Neural progenitor cell (in vitro differentiated cells): ENCODE measurements around the gene CD2AP. TPM values are rescaled to one million over a fixed set of nuclear protein-coding genes. Genes with fewer than 3 reads are reported as not detected.

Experiments
- DNase-seq: peaks from one replicate; pipeline ENCODE4 v3.0.0-alpha.2; 2016; ENCODE audit warnings: low spot score
- H2AFZ ChIP-seq: fragments of 200-600 bp; sonication (generic); replicated peaks from 2 replicates; pipeline ENCODE4 v1.6.1; 2016; ENCODE audit warnings: antibody characterized with exemption
- H3F3A ChIP-seq: fragments of 200-600 bp; sonication (generic); 2 replicates; pipeline ENCODE4 v1.6.1; 2016; ENCODE audit warnings: antibody characterized with exemption, low read depth
- H3K27ac ChIP-seq: fragments of 200-600 bp; sonication (generic); 2 replicates; pipeline ENCODE4 v1.5.1; 2016; ENCODE audit warnings: mild to moderate bottlenecking
- H3K27me3 ChIP-seq: fragments of 200-600 bp; sonication (generic); 2 replicates; pipeline ENCODE4 v1.6.1; 2016; ENCODE audit warnings: mild to moderate bottlenecking, moderate library complexity
- H3K36me3 ChIP-seq: fragments of 200-600 bp; sonication (generic); 2 replicates; pipeline ENCODE4 v1.5.1; 2016
- H3K4me1 ChIP-seq: fragments of 200-600 bp; sonication (generic); 2 replicates; pipeline ENCODE4 v1.6.1; 2016; ENCODE audit warnings: mixed run types
- H3K4me2 ChIP-seq: fragments of 200-600 bp; sonication (generic); 2 replicates; pipeline ENCODE4 v1.6.1; 2016
- H3K4me3 ChIP-seq: fragments of 200-600 bp; sonication (generic); 2 replicates; pipeline ENCODE4 v1.5.1; 2016
- H3K79me2 ChIP-seq: fragments of 200-600 bp; sonication (generic); 2 replicates; pipeline ENCODE4 v1.6.1; 2016; ENCODE audit warnings: low read depth
- H3K9ac ChIP-seq: fragments of 200-600 bp; sonication (generic); 2 replicates; pipeline ENCODE4 v1.6.1; 2016
- H3K9me3 ChIP-seq: fragments of 200-600 bp; sonication (generic); 2 replicates; pipeline ENCODE4 v1.5.1; 2016; ENCODE audit warnings: low read depth
- H4K20me1 ChIP-seq: fragments of 200-600 bp; sonication (generic); 2 replicates; pipeline ENCODE4 v1.6.1; 2016; ENCODE audit warnings: low read depth
- H3K27ac Mint-ChIP-seq: 3 replicates; pipeline ENCODE4 v1.8.0; 2021; ENCODE audit warnings: mixed read lengths
- H3K27me3 Mint-ChIP-seq: 2 replicates; pipeline ENCODE4 v1.8.0; 2022; ENCODE audit warnings: low read depth, mild to moderate bottlenecking, inconsistent platforms, moderate library complexity, mixed read lengths; ENCODE audit not compliant: insufficient read depth
- H3K36me3 Mint-ChIP-seq: 3 replicates; pipeline ENCODE4 v1.8.0; 2021; ENCODE audit warnings: mixed read lengths
- H3K4me1 Mint-ChIP-seq: 3 replicates; pipeline ENCODE4 v1.8.0; 2021; ENCODE audit warnings: mixed read lengths
- H3K4me3 Mint-ChIP-seq: 3 replicates; pipeline ENCODE4 v1.8.0; 2021; ENCODE audit warnings: mild to moderate bottlenecking, moderate library complexity, mixed read lengths
- H3K9me3 Mint-ChIP-seq: 3 replicates; pipeline ENCODE4 v1.8.0; 2020; ENCODE audit warnings: mixed read lengths
- EZH2 ChIP-seq: fragments of 200-600 bp; sonication (generic); IDR thresholded peaks from 2 replicates; pipeline ENCODE4 v1.6.1; 2017; ENCODE audit warnings: antibody characterized with exemption, mild to moderate bottlenecking, moderate library complexity
- EZH2phosphoT487 ChIP-seq: fragments of 200-600 bp; sonication (generic); IDR thresholded peaks from 2 replicates; pipeline ENCODE4 v1.6.1; 2017; ENCODE audit warnings: antibody characterized with exemption
- total RNA-seq: library from RNA; depleted of rRNA; stranded (reverse); fragments of >200 nt; gene quantifications from 2 replicates; pipeline ENCODE4 v1.2.3, GENCODE V29; 2015; ENCODE audit warnings: low replicate concordance
- TF ChIP-seq, protein P1 (sequence below): fragments of 200-600 bp; sonication (generic); IDR thresholded peaks from 2 replicates; pipeline ENCODE4 v1.5.1; 2017; ENCODE audit warnings: antibody characterized with exemption, mild to moderate bottlenecking

Gene CD2AP
- total RNA-seq, 1 donor from 2014 or later: 55.3 TPM

DNA sequence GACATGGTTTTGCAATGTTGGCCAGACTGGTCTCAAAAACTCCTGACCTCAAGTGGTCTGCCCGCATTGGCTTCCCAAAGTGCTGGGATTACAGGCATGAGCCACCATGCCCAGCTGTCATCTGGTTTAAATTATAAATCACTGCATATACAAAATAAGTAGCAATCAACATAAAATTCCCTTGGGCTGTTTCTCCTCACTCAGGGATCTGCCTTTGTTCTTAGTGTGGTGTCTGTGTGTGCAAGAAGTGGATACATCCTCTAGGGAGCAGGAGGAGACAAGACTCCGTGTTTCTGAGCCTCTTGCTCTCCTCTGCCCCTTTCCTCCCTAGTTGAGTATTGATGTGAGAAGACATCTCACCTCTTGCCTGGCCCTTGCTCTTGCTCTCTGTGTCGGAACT is 155.6 kb downstream of the CD2AP start:
- no peaks in the 10 kb centered on the region for H3K79me2 ChIP-seq
- H3K4me3 ChIP-seq: no peak overlapping the region
- Mint-ChIP-seq H3K36me3 (peaks cover 2% of the 10 kb centered on the region), H3K4me1 (peaks cover 18% of the 10 kb centered on the region), H3K27me3 (peaks cover 2% of the 10 kb centered on the region), H3K27ac (no peak overlapping the region), H3K4me3 (no peak overlapping the region), H3K9me3 (peaks cover 9% of the 10 kb centered on the region)
- no peak overlapping the region for H2AFZ ChIP-seq
- H3K4me2 ChIP-seq: no peak overlapping the region
- TF ChIP-seq, protein P1, sequence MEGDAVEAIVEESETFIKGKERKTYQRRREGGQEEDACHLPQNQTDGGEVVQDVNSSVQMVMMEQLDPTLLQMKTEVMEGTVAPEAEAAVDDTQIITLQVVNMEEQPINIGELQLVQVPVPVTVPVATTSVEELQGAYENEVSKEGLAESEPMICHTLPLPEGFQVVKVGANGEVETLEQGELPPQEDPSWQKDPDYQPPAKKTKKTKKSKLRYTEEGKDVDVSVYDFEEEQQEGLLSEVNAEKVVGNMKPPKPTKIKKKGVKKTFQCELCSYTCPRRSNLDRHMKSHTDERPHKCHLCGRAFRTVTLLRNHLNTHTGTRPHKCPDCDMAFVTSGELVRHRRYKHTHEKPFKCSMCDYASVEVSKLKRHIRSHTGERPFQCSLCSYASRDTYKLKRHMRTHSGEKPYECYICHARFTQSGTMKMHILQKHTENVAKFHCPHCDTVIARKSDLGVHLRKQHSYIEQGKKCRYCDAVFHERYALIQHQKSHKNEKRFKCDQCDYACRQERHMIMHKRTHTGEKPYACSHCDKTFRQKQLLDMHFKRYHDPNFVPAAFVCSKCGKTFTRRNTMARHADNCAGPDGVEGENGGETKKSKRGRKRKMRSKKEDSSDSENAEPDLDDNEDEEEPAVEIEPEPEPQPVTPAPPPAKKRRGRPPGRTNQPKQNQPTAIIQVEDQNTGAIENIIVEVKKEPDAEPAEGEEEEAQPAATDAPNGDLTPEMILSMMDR: peak; percentile 35
- no peak for TF ChIP-seq EZH2phosphoT487
- no peak for TF ChIP-seq EZH2
- H3K27me3 ChIP-seq: no peaks in the 10 kb centered on the region
- no peak overlapping the region for H3K27ac ChIP-seq
- peaks cover 13% of the 10 kb centered on the region for H3F3A ChIP-seq
- peak; percentile 48 for DNase-seq
- H4K20me1 ChIP-seq: no peaks in the 10 kb centered on the region
- H3K36me3 ChIP-seq: no peaks in the 10 kb centered on the region
- H3K9me3 ChIP-seq: no peaks in the 10 kb centered on the region
- peaks cover 10% of the 10 kb centered on the region for H3K4me1 ChIP-seq
- H3K9ac ChIP-seq: no peak overlapping the region

- Mint-ChIP-seq H3K27ac (no peak overlapping the region), H3K9me3 (peaks cover 13% of the 10 kb centered on the region), H3K27me3 (peaks cover 2% of the 10 kb centered on the region), H3K36me3 (peaks cover 2% of the 10 kb centered on the region), H3K4me3 (no peak overlapping the region), H3K4me1 (peaks cover 18% of the 10 kb centered on the region)
- Histone ChIP-seq H3K4me1 (peaks cover 10% of the 10 kb centered on the region), H3K36me3 (no peaks in the 10 kb centered on the region), H2AFZ (peak overlapping the region; percentile 1), H3K27ac (no peak overlapping the region), H3K9me3 (no peaks in the 10 kb centered on the region), H3K4me2 (no peak overlapping the region), H3K79me2 (no peaks in the 10 kb centered on the region), H3K4me3 (no peak overlapping the region), H3K27me3 (no peaks in the 10 kb centered on the region), H4K20me1 (no peaks in the 10 kb centered on the region), H3K9ac (no peak overlapping the region), H3F3A (peaks cover 8% of the 10 kb centered on the region)
- TF ChIP-seq, protein P1: no peak
- TF ChIP-seq EZH2phosphoT487 (no peak), EZH2 (no peak)
- no peak for DNase-seq
Observed at GRCh38 chr6:47634210-47635047, 156.8 kb downstream of the CD2AP start.

DNA sequence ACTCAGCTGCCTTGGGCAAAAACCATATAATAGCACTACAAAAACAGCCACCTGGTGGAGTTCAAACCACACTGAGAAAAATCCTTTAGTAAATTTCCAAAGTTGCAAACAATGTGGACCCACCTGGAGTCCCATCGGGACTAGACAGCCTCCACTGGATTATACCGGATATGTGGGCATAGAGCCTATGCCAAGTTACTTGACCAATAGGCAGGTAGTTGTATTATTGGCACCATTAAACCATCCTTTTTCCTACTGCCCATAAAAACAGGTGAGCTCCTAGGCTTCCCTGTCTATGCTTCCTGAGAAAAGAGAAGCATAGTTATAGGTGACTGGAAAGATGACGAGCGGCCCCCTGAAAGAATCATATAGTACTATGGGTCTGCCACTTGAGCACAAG is 169.1 kb downstream of the CD2AP start:
- Histone ChIP-seq H3K4me1 (peaks cover 18% of the 10 kb centered on the region), H3K79me2 (no peaks in the 10 kb centered on the region), H3K27me3 (no peaks in the 10 kb centered on the region), H3K9ac (no peak overlapping the region), H3K36me3 (no peaks in the 10 kb centered on the region), H3K9me3 (no peaks in the 10 kb centered on the region), H3K4me2 (no peak overlapping the region), H3F3A (peaks cover 5% of the 10 kb centered on the region), H2AFZ (no peak overlapping the region), H4K20me1 (no peaks in the 10 kb centered on the region), H3K4me3 (no peak overlapping the region), H3K27ac (no peak overlapping the region)
- no peak overlapping the region for H3K27ac Mint-ChIP-seq
- no peaks in the 10 kb centered on the region for H3K36me3 Mint-ChIP-seq
- H3K4me1 Mint-ChIP-seq: peaks cover 11% of the 10 kb centered on the region
- DNase-seq: no peak
- no peak overlapping the region for H3K4me3 Mint-ChIP-seq
- H3K9me3 Mint-ChIP-seq: no peaks in the 10 kb centered on the region
- H3K27me3 Mint-ChIP-seq: no peaks in the 10 kb centered on the region
- TF ChIP-seq, protein P1: no peak
- TF ChIP-seq EZH2: no peak
- no peak for TF ChIP-seq EZH2phosphoT487
